HepG2 (cell line): ENCODE results near the gene UQCRC2. TPM values are rescaled to one million over a fixed set of nuclear protein-coding genes. Genes with fewer than 3 reads are reported as not detected.

ENCODE experiments used
- ATAC-seq: fragments of 200-7000 bp; cut with Tn5 transposase; 3 replicates; pipeline ENCODE4 v1.9.1; 2020; ENCODE audit warnings: mild to moderate bottlenecking, moderate library complexity
- BruUV-seq: library from RNA; stranded (reverse); fragments of 400-500 nt; replicated peaks from 2 replicates; lab custom pipeline; 2021; lab: Mats Ljungman, UMichigan
- CTCF ChIA-PET: fragments of 300-600 bp; formaldehyde crosslinking; extraction: SDS; loops from one replicate; lab custom pipeline; 2021; ENCODE audit warnings: low total read pairs, inconsistent platforms, low intra/inter-chr PET ratio; lab: Yijun Ruan, JAX
- POLR2A ChIA-PET: fragments of 350-600 bp; sonication (Branson Sonifier 250); formaldehyde crosslinking; loops from one replicate; lab custom pipeline; 2020; ENCODE audit warnings: antibody characterized with exemption, inconsistent platforms; lab: Yijun Ruan, JAX
- DNase-seq: peaks from one replicate; pipeline ENCODE4 v3.0.0-alpha.2; 2015; ENCODE audit warnings: low spot score
- FAIRE-seq: peaks from 3 replicates; lab custom pipeline; 2011; peaks lifted over from hg19 to GRCh38; lab: Jason Lieb, UNC
- H2AFZ ChIP-seq: one replicate; pipeline ENCODE4 v1.6.1; 2011; ENCODE audit warnings: low read length, inconsistent platforms
- H3K27ac ChIP-seq: fragments of 300-600 bp; 3 replicates; pipeline ENCODE4 v1.8.0; 2011; ENCODE audit warnings: mixed run types, mild to moderate bottlenecking, mixed read lengths, low read length, inconsistent platforms; ENCODE audit not compliant: insufficient read depth; ENCODE audit errors: extremely low read length
- H3K27me3 ChIP-seq, 2 experiments: fragments of 200-600 bp in 1 of 2; 2 replicates in 1 of 2; 3 replicates in 1 of 2; pipeline versions ENCODE4 v1.6.0 to v1.8.0; 2011; ENCODE audit warnings: low read length in 2 of 2, mild to moderate bottlenecking in 2 of 2, moderate library complexity in 2 of 2, inconsistent platforms in 1 of 2; ENCODE audit not compliant: insufficient read depth in 2 of 2, control insufficient read depth in 1 of 2
- H3K36me3 ChIP-seq, 2 experiments: fragments of 200-600 bp in 1 of 2; replicated peaks in 1 of 2; 2 replicates in 1 of 2; 3 replicates in 1 of 2; pipeline versions ENCODE4 v1.5.1 to v1.8.0; 2011; ENCODE audit warnings: low read length in 2 of 2, inconsistent platforms in 1 of 2; ENCODE audit not compliant: insufficient read depth in 2 of 2, control insufficient read depth in 1 of 2
- H3K4me1 ChIP-seq: 2 replicates; pipeline ENCODE4 v1.5.1; 2012; ENCODE audit warnings: low read length, inconsistent platforms; ENCODE audit not compliant: insufficient read depth
- H3K4me2 ChIP-seq: 2 replicates; pipeline ENCODE4 v1.6.0; 2011; ENCODE audit warnings: low read depth, low read length, inconsistent platforms
- H3K4me3 ChIP-seq, 3 experiments: fragments of 200-600 bp in 1 of 3; sonication (generic), shearing (Covaris generic) in 1 of 3; replicated peaks in 1 of 3; 2 replicates each; pipeline ENCODE4 v1.5.1; 2011 to 2016; ENCODE audit warnings: low read length in 3 of 3, inconsistent platforms in 2 of 3, low read depth in 2 of 3, mild to moderate bottlenecking in 2 of 3, control low read depth in 1 of 3, mixed read lengths in 1 of 3; ENCODE audit not compliant: insufficient read depth in 1 of 3
- H3K79me2 ChIP-seq: one replicate; pipeline ENCODE4 v1.6.1; 2011; ENCODE audit warnings: low read length, inconsistent platforms; ENCODE audit not compliant: insufficient read depth
- H3K9ac ChIP-seq: 2 replicates; pipeline ENCODE4 v1.6.0; 2011; ENCODE audit warnings: mild to moderate bottlenecking, low read depth, low read length, inconsistent platforms; ENCODE audit not compliant: insufficient read depth
- H3K9me3 ChIP-seq: 2 replicates; pipeline ENCODE4 v1.5.1; 2012; ENCODE audit warnings: mild to moderate bottlenecking, low read length
- H4K20me1 ChIP-seq: 2 replicates; pipeline ENCODE4 v1.6.0; 2011; ENCODE audit warnings: inconsistent platforms, mild to moderate bottlenecking, low read length, moderate library complexity; ENCODE audit not compliant: insufficient read depth
- CEBPG ChIP-seq: IDR thresholded peaks from 2 replicates; pipeline ENCODE4 v1.6.1; 2016
- HOXA7 ChIP-seq: sonication (generic); formaldehyde crosslinking; IDR thresholded peaks from 2 replicates; pipeline ENCODE4 v1.8.1; 2022; ENCODE audit warnings: mild to moderate bottlenecking, missing genetic modification reagents, moderate library complexity
- NR1H2 ChIP-seq: sonication (generic); formaldehyde crosslinking; IDR thresholded peaks from 2 replicates; pipeline ENCODE4 v1.8.1; 2022; ENCODE audit warnings: low read depth, missing genetic modification reagents, borderline replicate concordance
- ZNF441 ChIP-seq: sonication (generic); formaldehyde crosslinking; IDR thresholded peaks from 2 replicates; pipeline ENCODE4 v1.7.0; 2021; ENCODE audit warnings: missing genetic modification reagents, borderline replicate concordance
- ZNF558 ChIP-seq: sonication (generic); formaldehyde crosslinking; IDR thresholded peaks from 2 replicates; pipeline ENCODE4 v1.9.0; 2022; ENCODE audit warnings: mild to moderate bottlenecking, missing genetic modification reagents, borderline replicate concordance
- ZNF709 ChIP-seq: sonication (generic); formaldehyde crosslinking; IDR thresholded peaks from 2 replicates; pipeline ENCODE4 v1.5.0; 2020; ENCODE audit warnings: mild to moderate bottlenecking, missing genetic modification reagents
- ZSCAN22 ChIP-seq: sonication (generic); formaldehyde crosslinking; IDR thresholded peaks from 2 replicates; pipeline ENCODE4 v1.4.0; 2020; ENCODE audit warnings: mild to moderate bottlenecking, missing genetic modification reagents
- WGBS: methylation state at CpG from one replicate; pipeline ENCODE4 v1.1.6; 2017; ENCODE audit warnings: low lambda C conversion rate; 5-methylcytosine and 5-hydroxymethylcytosine counted together
- in situ Hi-C: cut with HindIII; loops from 2 replicates; pipeline ENCODE4 v1.10.0; 2017; ENCODE audit warnings: low pct_unique_long_range_greater_than_20kb; ENCODE audit not compliant: extremely low pct_ligation_motif_present
- intact Hi-C: fragments of 100-400 bp; cut with micrococcal nuclease; formaldehyde crosslinking; loops from one replicate; pipeline ENCODE4 v1.10.0; 2022; ENCODE audit not compliant: unreplicated experiment
- polyA plus RNA-seq, 8 experiments: library from polyadenylated mRNA; depleted of rRNA in 3 of 8; stranded (reverse) in 7 of 8; unstranded in 1 of 8; fragments of >200 nt; fragmentation: Illumina TruSeq in 4 of 8; extraction: Trizol in 4 of 8; gene quantifications; 2 replicates each; pipeline versions ENCODE4 v1.2.1 to v1.2.3, GENCODE V29; 2011 to 2016; ENCODE audit warnings: low read depth in 4 of 8, missing spikeins in 1 of 8, mixed read lengths in 1 of 8; ENCODE audit not compliant: insufficient read depth in 1 of 8
- total RNA-seq, 5 experiments: library from RNA; depleted of rRNA; stranded (reverse); fragments of >200 nt; fragmentation: Illumina TruSeq; extraction: Trizol; gene quantifications; 2 replicates each; pipeline ENCODE4 v1.2.3, GENCODE V29; 2016; ENCODE audit warnings: low read depth in 1 of 5
- TF ChIP-seq, protein P1 (sequence below): sonication (generic); formaldehyde crosslinking; IDR thresholded peaks from 2 replicates; pipeline ENCODE4 v1.4.0; 2020; ENCODE audit warnings: missing genetic modification reagents, borderline replicate concordance
- TF ChIP-seq, protein P2 (sequence below), 2 experiments: fragments of 450-650 bp in 1 of 2; sonication (generic) in 1 of 2; formaldehyde crosslinking; IDR thresholded peaks; 2 replicates each; pipeline versions ENCODE4 v1.5.0 to v1.8.0; 2020 to 2022; ENCODE audit warnings: mild to moderate bottlenecking in 1 of 2, missing genetic modification reagents in 1 of 2
- TF ChIP-seq, protein P3 (sequence below): sonication (generic); formaldehyde crosslinking; IDR thresholded peaks from 2 replicates; pipeline ENCODE4 v1.4.0; 2020; ENCODE audit warnings: low read depth, mild to moderate bottlenecking, missing genetic modification reagents
- TF ChIP-seq, protein P4 (sequence below): sonication (generic); formaldehyde crosslinking; IDR thresholded peaks from 2 replicates; pipeline ENCODE4 v1.4.0; 2020; ENCODE audit warnings: low read depth, mild to moderate bottlenecking, missing genetic modification reagents
- TF ChIP-seq, protein P5 (sequence below): sonication (generic); formaldehyde crosslinking; IDR thresholded peaks from 2 replicates; pipeline ENCODE4 v1.4.0; 2020; ENCODE audit warnings: missing genetic modification reagents

Gene UQCRC2
- total and polyA plus RNA-seq, 2 of the 13 experiments (the other 11 are each of a cell fraction or from before 2014, with no cell fraction given) = 442 to 536 TPM

DNA sequence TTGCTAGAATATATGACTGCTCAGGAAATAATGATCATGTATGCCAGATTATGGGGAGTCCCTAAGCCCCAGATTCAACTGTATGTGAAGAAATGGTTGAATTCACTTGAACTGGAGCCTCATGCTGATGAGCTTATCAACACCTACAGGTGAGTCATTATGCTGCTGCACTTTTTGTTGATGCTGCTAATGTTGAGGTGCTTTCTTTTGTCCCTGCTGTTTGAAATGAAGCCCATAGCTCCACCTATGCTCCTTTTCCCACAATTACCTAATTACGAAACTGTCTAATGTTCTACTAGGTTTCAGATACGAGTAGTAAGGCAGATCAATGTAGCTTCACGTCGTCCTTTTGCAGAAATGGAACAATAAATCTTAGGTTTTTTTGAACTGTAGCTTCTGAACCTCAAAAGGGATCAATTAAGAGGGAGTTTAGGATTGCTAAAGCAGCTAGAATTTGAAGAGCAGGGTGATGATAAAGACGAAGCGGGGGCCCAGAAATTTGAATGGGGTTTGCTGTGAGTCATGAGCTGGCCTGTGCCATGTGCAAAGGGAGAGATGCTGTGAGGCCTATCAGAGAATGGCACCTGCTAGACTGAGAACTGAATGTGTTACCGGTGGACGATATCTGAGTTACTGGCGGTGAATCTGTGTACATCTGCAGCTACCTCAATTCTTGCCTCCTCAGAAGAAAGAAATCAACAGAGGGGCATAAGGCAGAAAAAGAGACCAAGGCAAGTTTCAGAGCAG lies 6.1 kb upstream of the UQCRC2 start:
- FAIRE-seq (no peak), DNase-seq (no peak)
- in situ Hi-C loops = loop anchor here (10.0 kb wide), 1 partner anchor 122 kb away; no protein-coding TSS in a partner anchor
- TF ChIP-seq ZNF558 (no peak), HOXA7 (CRISPR knock-in tag) (no peak), ZNF441 (CRISPR knock-in tag) (no peak), ZSCAN22 (CRISPR knock-in tag) (no peak), NR1H2 (CRISPR knock-in tag) (no peak), ZNF709 (no peak), CEBPG (CRISPR knock-in tag) (peak; percentile 34; the same call in 1 of the 2 replicates)
- TF ChIP-seq, protein P1, sequence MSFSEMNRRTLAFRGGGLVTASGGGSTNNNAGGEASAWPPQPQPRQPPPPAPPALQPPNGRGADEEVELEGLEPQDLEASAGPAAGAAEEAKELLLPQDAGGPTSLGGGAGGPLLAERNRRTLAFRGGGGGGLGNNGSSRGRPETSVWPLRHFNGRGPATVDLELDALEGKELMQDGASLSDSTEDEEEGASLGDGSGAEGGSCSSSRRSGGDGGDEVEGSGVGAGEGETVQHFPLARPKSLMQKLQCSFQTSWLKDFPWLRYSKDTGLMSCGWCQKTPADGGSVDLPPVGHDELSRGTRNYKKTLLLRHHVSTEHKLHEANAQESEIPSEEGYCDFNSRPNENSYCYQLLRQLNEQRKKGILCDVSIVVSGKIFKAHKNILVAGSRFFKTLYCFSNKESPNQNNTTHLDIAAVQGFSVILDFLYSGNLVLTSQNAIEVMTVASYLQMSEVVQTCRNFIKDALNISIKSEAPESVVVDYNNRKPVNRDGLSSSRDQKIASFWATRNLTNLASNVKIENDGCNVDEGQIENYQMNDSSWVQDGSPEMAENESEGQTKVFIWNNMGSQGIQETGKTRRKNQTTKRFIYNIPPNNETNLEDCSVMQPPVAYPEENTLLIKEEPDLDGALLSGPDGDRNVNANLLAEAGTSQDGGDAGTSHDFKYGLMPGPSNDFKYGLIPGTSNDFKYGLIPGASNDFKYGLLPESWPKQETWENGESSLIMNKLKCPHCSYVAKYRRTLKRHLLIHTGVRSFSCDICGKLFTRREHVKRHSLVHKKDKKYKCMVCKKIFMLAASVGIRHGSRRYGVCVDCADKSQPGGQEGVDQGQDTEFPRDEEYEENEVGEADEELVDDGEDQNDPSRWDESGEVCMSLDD (CRISPR knock-in tag) = no peak
- TF ChIP-seq, protein P2, sequence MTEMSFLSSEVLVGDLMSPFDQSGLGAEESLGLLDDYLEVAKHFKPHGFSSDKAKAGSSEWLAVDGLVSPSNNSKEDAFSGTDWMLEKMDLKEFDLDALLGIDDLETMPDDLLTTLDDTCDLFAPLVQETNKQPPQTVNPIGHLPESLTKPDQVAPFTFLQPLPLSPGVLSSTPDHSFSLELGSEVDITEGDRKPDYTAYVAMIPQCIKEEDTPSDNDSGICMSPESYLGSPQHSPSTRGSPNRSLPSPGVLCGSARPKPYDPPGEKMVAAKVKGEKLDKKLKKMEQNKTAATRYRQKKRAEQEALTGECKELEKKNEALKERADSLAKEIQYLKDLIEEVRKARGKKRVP (CRISPR knock-in tag; IDR thresholded peaks at IDR 0.05) = no peak
- TF ChIP-seq, protein P3, sequence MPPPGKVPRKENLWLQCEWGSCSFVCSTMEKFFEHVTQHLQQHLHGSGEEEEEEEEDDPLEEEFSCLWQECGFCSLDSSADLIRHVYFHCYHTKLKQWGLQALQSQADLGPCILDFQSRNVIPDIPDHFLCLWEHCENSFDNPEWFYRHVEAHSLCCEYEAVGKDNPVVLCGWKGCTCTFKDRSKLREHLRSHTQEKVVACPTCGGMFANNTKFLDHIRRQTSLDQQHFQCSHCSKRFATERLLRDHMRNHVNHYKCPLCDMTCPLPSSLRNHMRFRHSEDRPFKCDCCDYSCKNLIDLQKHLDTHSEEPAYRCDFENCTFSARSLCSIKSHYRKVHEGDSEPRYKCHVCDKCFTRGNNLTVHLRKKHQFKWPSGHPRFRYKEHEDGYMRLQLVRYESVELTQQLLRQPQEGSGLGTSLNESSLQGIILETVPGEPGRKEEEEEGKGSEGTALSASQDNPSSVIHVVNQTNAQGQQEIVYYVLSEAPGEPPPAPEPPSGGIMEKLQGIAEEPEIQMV (CRISPR knock-in tag) = no peak
- TF ChIP-seq, protein P4, sequence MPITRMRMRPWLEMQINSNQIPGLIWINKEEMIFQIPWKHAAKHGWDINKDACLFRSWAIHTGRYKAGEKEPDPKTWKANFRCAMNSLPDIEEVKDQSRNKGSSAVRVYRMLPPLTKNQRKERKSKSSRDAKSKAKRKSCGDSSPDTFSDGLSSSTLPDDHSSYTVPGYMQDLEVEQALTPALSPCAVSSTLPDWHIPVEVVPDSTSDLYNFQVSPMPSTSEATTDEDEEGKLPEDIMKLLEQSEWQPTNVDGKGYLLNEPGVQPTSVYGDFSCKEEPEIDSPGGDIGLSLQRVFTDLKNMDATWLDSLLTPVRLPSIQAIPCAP = no peak
- TF ChIP-seq, protein P5, sequence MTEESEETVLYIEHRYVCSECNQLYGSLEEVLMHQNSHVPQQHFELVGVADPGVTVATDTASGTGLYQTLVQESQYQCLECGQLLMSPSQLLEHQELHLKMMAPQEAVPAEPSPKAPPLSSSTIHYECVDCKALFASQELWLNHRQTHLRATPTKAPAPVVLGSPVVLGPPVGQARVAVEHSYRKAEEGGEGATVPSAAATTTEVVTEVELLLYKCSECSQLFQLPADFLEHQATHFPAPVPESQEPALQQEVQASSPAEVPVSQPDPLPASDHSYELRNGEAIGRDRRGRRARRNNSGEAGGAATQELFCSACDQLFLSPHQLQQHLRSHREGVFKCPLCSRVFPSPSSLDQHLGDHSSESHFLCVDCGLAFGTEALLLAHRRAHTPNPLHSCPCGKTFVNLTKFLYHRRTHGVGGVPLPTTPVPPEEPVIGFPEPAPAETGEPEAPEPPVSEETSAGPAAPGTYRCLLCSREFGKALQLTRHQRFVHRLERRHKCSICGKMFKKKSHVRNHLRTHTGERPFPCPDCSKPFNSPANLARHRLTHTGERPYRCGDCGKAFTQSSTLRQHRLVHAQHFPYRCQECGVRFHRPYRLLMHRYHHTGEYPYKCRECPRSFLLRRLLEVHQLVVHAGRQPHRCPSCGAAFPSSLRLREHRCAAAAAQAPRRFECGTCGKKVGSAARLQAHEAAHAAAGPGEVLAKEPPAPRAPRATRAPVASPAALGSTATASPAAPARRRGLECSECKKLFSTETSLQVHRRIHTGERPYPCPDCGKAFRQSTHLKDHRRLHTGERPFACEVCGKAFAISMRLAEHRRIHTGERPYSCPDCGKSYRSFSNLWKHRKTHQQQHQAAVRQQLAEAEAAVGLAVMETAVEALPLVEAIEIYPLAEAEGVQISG (CRISPR knock-in tag) = no peak

More for the DNA sequence above, 6.1 kb upstream of the UQCRC2 start:
- H2AFZ ChIP-seq = no peak overlapping the region
- ChIA-PET CTCF (no interaction called here), POLR2A (no interaction called here)
- no peak for ATAC-seq
- H4K20me1 ChIP-seq = no peaks in the 10 kb centered on the region
- 67% methylated on average over 9 of the region's 9 CpGs for WGBS
- peaks cover 55% of the 10 kb centered on the region for H3K4me1 ChIP-seq
- no peak overlapping the region for H3K4me2 ChIP-seq
- no peak overlapping the region for H3K9ac ChIP-seq
- no peak overlapping the region for H3K4me3 ChIP-seq
- peaks cover 16% of the 10 kb centered on the region for H3K79me2 ChIP-seq
- no peaks in the 10 kb centered on the region for H3K36me3 ChIP-seq
- no TSS peak for BruUV-seq
- no peaks in the 10 kb centered on the region for H3K9me3 ChIP-seq
- H3K27me3 ChIP-seq = no peaks in the 10 kb centered on the region; a peak in 1 of 5 replicates
- intact Hi-C loops = no loop called here
- no peak overlapping the region for H3K27ac ChIP-seq
